Esophagus mucosa (tissue), 1 donor: ENCODE data around the gene BIK. TPM values are rescaled to one million over a fixed set of nuclear protein-coding genes. Genes with fewer than 3 reads are reported as not detected.
A peak's percentile ranks its signal among the peaks of the same experiment; 100 is the strongest.

ENCODE experiments used
- ATAC-seq: fragments of 200-7000 bp; cut with Tn5 transposase; one replicate; pipeline ENCODE4 v1.9.1; 2020
- total RNA-seq: library from RNA; stranded (reverse); gene quantifications from one replicate; pipeline ENCODE4 v1.2.4, GENCODE V29; 2023
- donor health status: DM: yes; HTN: yes; CAD: no.

The BIK gene
- total RNA-seq, 1 donor from 2014 or later: 22.9 TPM

DNA sequence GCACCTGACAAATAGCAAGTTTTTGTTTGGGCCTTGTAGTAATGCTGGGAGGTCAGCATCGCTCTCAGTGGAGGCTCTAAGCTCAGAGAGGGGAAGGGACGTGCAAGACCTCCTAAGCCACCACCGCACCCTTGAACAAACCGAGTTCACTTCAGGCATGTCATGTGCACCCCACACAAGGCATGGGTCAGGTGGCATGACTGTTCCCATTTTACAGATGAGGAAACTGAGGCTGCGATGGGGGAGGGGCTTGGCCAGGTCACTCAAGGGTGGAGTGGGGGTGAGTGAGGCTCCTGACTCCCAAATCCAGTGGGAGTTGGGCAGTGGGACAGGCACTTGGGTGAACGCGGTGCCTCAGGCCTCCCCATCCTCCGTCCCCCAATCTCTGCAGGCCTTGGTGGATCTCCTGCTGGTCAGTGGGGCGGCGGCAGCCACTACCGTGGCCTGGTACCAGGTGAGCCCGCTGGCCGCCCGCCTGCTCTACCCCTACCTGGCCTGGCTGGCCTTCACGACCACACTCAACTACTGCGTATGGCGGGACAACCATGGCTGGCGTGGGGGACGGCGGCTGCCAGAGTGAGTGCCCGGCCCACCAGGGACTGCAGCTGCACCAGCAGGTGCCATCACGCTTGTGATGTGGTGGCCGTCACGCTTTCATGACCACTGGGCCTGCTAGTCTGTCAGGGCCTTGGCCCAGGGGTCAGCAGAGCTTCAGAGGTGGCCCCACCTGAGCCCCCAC is 52.0 kb downstream of the BIK start:
- ATAC-seq: no peak

GRCh38 chr22:43163241-43163795 is 52.8 kb downstream of the BIK start:
- ATAC-seq: peak; percentile 0

- peak; percentile 2 for ATAC-seq
Observed at GRCh38 chr22:43164636-43165035, 54.1 kb downstream of the BIK start.

DNA sequence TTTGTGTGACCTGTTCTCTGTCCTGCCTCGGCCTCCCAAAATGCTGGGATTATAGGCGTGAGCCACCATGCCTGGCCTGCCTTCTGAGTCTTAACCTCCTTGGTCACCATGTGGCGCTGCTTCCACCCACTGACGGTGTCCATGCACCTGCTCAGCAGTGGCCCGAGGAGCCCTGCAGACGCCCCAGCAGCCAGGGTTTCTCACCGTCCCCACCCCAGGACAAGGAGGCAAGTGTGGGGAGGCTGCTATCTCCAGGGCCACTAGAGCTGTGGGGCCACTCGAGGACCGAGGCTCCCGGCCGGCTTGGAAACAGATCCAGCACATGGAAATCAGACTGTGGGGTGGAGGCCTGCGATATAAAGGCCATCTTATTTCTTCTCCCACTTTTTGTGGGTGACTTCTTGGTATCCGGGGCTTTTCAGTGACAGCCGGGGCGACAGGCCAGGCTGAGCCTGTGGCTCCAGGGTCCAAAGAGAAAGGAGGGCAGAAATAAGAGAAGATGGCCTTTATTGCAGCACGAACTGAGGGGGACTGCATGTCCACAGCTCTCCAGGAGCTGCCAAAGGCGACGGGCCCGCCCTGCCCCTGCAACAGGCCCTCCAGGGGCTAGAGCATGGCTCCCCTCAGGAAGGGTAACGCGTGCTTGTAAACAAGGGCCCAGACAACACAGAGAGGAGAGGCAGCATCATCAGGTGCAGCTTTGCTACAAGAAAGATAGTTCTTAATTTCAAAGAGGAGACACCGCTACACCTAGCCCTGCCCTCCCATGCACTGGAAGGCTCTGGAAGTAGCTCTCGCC is 55.8 kb downstream of the BIK start:
- no peak for ATAC-seq

GRCh38 chr22:43167001-43167589 is 56.5 kb downstream of the BIK start:
- no peak for ATAC-seq

DNA sequence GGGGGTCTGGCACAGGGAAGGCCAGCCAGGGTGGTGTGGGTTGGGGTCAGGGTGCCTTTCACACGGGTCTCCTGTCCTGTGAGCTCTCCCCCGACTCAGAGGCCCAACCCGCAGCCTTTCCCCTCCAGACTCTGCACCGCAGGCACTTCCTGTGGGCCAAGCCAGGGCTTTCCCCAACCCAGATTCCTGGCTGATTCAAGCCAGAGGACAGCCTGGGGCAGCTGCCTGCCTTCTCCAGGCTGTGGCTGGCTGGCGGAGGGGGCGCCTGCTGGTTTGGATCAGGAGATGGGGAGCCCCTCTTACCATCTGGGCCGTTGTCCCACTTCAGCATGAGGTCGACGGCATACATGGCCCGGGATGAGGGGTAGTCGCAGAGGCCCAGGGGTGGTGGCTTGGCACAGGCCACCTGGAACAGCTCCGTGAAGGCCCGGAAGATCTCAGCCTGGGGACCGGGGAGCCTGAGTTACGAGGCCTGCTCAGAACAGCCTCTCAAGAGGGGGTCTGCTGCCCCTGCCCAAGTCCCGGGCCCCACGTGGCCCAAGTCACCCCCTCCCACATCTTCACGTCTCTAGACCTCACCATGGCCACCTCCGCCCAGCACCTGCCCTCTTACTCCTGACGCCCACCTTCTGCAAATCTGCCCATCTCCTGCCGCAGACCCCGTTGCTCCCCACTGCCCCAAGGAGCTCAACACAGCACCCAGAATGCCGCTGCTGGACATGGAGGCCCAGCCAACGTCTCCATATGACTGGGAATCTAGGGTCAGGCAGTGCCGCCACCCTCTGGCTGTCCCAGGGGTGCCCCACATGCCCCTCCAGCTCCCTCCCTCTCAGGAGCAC is 58.1 kb downstream of the BIK start:
- ATAC-seq: no peak

DNA sequence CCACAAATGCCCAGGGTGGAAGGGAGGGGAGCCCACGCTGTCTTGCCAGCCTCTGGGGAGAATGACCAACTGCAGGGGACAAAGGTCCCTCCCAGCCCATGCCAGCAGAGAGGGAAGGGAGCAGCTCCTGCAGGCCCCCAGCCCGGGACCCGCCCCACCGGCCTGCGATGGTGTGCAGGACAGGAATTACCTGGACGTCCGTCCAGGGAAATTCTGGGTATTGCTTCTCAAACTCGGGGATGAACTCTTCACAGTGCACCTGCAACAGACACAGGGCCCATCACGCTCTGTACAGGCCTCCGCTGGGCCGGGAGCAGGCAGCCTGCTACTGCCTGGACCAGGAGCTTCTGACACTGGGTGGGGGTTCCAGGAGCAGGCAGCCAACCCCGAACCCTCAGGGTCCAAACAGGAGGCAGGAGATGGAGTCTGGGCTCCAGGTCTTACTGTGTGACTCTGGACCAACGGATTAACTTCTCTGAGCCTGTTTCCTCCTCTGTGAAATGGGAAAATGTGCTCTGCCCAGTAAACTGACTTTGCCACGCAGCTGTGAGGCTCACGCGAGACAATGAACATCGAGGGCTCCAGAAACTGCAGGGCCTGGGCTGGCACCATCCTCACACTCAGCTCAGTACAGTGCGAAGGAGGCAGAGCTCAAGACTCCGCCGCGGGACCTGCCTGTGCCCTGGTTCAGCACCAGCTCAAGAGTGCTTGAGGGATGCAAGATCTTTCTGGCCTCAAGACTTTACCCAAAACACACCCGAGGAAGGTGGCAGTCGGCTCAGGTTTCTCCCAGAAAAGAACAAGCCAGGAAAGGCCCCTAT is 59.0 kb downstream of the BIK start:
- ATAC-seq: no peak

- ATAC-seq: no peak
Observed at GRCh38 chr22:43170131-43170480, 59.6 kb downstream of the BIK start.

- peak; percentile 0 for ATAC-seq
Observed at GRCh38 chr22:43171019-43171491, 60.5 kb downstream of the BIK start.

- peak; percentile 80 for ATAC-seq
Observed at GRCh38 chr22:43171607-43172006, 61.1 kb downstream of the BIK start.

GRCh38 chr22:43172191-43172590 is 61.6 kb downstream of the BIK start:
- no peak for ATAC-seq

- ATAC-seq: no peak
Observed at GRCh38 chr22:43173566-43173965, 63.0 kb downstream of the BIK start.

DNA sequence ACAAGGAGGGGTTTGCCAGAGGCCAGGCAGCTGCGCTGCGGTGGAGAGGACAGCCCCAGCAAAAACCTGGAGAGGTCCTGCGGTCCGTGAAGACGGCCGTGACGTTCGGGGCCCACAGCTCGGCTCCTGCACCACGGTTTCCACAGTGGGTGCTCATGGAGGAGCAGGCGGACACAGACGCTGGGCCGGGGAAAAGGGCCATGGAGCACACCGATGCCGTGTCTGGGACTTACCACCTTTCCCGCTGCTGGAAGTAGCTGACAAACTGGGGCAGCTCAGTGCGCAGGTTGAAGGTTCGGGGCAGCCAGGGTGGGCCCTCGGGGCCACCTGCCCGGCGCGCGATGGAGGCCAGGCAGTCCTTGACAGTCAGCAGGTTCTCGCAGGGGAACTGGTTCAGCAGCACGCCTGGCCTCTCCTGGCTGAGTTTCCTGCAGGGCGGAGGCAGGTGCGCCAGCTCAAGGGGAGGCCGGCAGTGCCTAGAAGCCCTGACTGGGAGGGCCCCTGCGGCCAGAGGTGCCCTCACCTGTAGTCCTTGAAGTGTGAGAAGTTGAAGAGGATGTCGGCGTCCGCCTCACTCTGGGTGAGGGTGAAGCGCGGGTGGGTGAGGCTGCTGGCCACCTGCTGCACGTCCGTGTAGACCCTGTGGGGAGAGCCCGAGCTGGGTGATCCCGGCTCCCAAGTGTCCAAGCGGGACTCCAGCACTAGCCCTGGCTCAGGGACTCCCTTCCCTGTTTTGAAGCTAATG is 63.6 kb downstream of the BIK start:
- ATAC-seq: peak; percentile 47

- ATAC-seq: peak; percentile 80
Observed at GRCh38 chr22:43174941-43175531, 64.5 kb downstream of the BIK start.

GRCh38 chr22:43176090-43176489 is 65.5 kb downstream of the BIK start:
- no peak for ATAC-seq

DNA sequence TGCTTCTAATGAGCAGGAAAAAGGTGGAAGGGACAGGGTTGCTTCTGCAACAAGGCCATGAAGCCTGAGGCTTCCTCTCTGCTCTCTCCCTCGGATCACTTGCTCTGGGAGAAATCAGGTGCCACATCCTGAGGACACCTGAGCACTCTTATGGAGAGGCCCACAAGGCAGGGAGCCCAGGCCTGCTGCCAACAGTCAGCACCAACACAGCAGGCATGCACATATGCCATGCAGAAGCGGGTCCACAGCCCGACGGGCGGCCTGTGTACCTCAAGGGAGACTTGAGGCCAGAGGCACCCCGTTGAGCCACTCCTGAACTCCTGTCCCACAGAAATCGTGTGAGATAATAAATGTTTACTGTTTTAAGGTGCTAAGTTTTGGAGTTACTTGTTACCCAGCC is 66.9 kb downstream of the BIK start:
- ATAC-seq: no peak
